ENCODE measurements around the gene CCN5. TPM values are rescaled to one million over a fixed set of nuclear protein-coding genes. Genes with fewer than 3 reads are reported as not detected.

Gene CCN5
- total and polyA plus RNA-seq, 2 of the 8 experiments (the other 6 are each of a cell fraction or from before 2014, with no cell fraction given), result not detected

- peaks cover 0 to 14% (median 10%) of the 10 kb centered on the region in 4 experiments; a peak in 6 of 7 replicates for H3K4me1 ChIP-seq (replicated peaks in 1 of 4; ENCODE audit: control insufficient read depth in 3 of 4, insufficient read depth in 4 of 4, low read length in 3 of 4)
- no peak overlapping the region for H4K5ac ChIP-seq (ENCODE audit: insufficient read length, low read depth, low read length)
- no peak overlapping the region for H2BK12ac ChIP-seq (ENCODE audit: low read depth, low read length)
- no peak overlapping the region for H2BK5ac ChIP-seq (ENCODE audit: low read depth, low read length)
- TF ChIP-seq KDM5A (IDR thresholded peaks at IDR 0.05; ENCODE audit: low read length), result no peak
- no peak for TF ChIP-seq TBP (IDR thresholded peaks at IDR 0.05; ENCODE audit: low read depth, low read length)
- TF ChIP-seq SP1 (IDR thresholded peaks at IDR 0.05; ENCODE audit: low read depth, low read length), result no peak
- TF ChIP-seq POLR2AphosphoS5 (IDR thresholded peaks at IDR 0.05; ENCODE audit: low read depth, low read length), result no peak
- no peak for TF ChIP-seq SRF (IDR thresholded peaks at IDR 0.05; ENCODE audit: low read depth, low read length)
- TF ChIP-seq GABPA (IDR thresholded peaks at IDR 0.05; ENCODE audit: borderline replicate concordance, insufficient read depth, low read length), result no peak
- TF ChIP-seq BRCA1 (IDR thresholded peaks at IDR 0.05; ENCODE audit: low read depth, low read length), result no peak
- no peak for TF ChIP-seq MAFK (IDR thresholded peaks at IDR 0.05; ENCODE audit: low read depth, low read length)
- TF ChIP-seq EP300 (IDR thresholded peaks at IDR 0.05; ENCODE audit: borderline replicate concordance in 1 of 2, low read depth in 2 of 2, low read length in 2 of 2), result no peak
- TF ChIP-seq YY1 (IDR thresholded peaks at IDR 0.05; ENCODE audit: low read depth, low read length), result no peak
- TF ChIP-seq GTF2F1 (IDR thresholded peaks at IDR 0.05; ENCODE audit: borderline replicate concordance, low read depth, low read length), result no peak
- no peak for TF ChIP-seq SAP30 (IDR thresholded peaks at IDR 0.05; ENCODE audit: insufficient read depth, insufficient replicate concordance, low read length)
- TF ChIP-seq RNF2 (IDR thresholded peaks at IDR 0.05; ENCODE audit: borderline replicate concordance, low read depth, low read length, missing control alignments, poor library complexity, severe bottlenecking), result no peak
- no peak overlapping the region for H3K56ac ChIP-seq (replicated peaks; ENCODE audit: insufficient read length, low read depth, low read length)
- H4K8ac ChIP-seq (ENCODE audit: extremely low read depth, insufficient read depth, low read length), result no peak overlapping the region
- H4K20me1 ChIP-seq (replicated peaks in 1 of 2; ENCODE audit: control insufficient read depth in 1 of 2, insufficient read depth in 2 of 2, low read length in 2 of 2), result no peaks in the 10 kb centered on the region
- no peak overlapping the region for H2AK5ac ChIP-seq (ENCODE audit: low read depth, low read length)
- H3K4ac ChIP-seq (replicated peaks; ENCODE audit: insufficient read length, low read depth, low read length), result no peak overlapping the region
- H3K79me1 ChIP-seq (ENCODE audit: low read depth, low read length), result no peaks in the 10 kb centered on the region
- no peak overlapping the region for H3K9ac ChIP-seq (replicated peaks in 1 of 4; ENCODE audit: extremely low read depth in 1 of 4, low read depth in 3 of 4, low read length in 3 of 4)
- H3K4me2 ChIP-seq (ENCODE audit: insufficient read depth in 1 of 2, low read depth in 2 of 2, low read length in 2 of 2), result no peak overlapping the region
- no peak overlapping the region for H3K4me3 ChIP-seq (ENCODE audit: extremely low read depth in 1 of 4, insufficient read depth in 2 of 4, low read depth in 3 of 4, low read length in 4 of 4)
- no peak overlapping the region for H2BK20ac ChIP-seq (ENCODE audit: low read length)
- 84% methylated on average over 8 of the region's 9 CpGs; no CpG with 5 or more reads in 1 of the 2 experiments for WGBS, 2 experiments (ENCODE audit: extremely low coverage in 1 of 2, insufficient coverage in 1 of 2, insufficient read length in 1 of 2, insufficient replicate concordance in 2 of 2, low coverage in 1 of 2, low lambda C conversion rate in 2 of 2, missing lambda C conversion rate in 1 of 2)
- H3K36me3 ChIP-seq (ENCODE audit: control insufficient read depth in 2 of 4, insufficient read depth in 4 of 4, low read length in 3 of 4), result no peaks in the 10 kb centered on the region
- DNase-seq (ENCODE audit: low read depth in 1 of 2, low spot score in 2 of 2), result no peak
- H2BK15ac ChIP-seq (ENCODE audit: low read length), result no peak overlapping the region
- FAIRE-seq, result no peak
- H3K27me3 ChIP-seq (replicated peaks in 1 of 4; ENCODE audit: control insufficient read depth in 3 of 4, extremely low read depth in 1 of 4, insufficient read depth in 3 of 4, low read length in 3 of 4), result no peaks in the 10 kb centered on the region
- H3K23ac ChIP-seq (ENCODE audit: insufficient read length), result no peak overlapping the region
- no peak overlapping the region for H2AFZ ChIP-seq (ENCODE audit: low read length)
- ChIA-PET CTCF (ENCODE audit: partially characterized antibody) (interaction anchor here (7.9 to 8.6 kb wide), 2 partner anchors 19 to 20 kb away, joined by 72 to 180 read pairs; partner anchors contain the start of gene CCN5), POLR2A (ENCODE audit: partially characterized antibody) (interaction anchor here (1.0 kb wide), 1 partner anchor 11 kb away, joined by 3 read pairs; the partner anchor contains the start of gene CCN5)
- H3K27ac ChIP-seq (ENCODE audit: low read depth, low read length), result no peak overlapping the region
- no peaks in the 10 kb centered on the region for H3K79me2 ChIP-seq (ENCODE audit: control insufficient read depth in 1 of 2, insufficient read depth in 2 of 2, low read length in 2 of 2)
- no peaks in the 10 kb centered on the region; the same call in 1 of the 2 replicates for H3K23me2 ChIP-seq (ENCODE audit: low read depth, low read length)
- H3K14ac ChIP-seq (ENCODE audit: insufficient read length), result no peak overlapping the region
- no peak overlapping the region for H4K91ac ChIP-seq (replicated peaks; ENCODE audit: insufficient read length, low read length)
- H3K18ac ChIP-seq (ENCODE audit: extremely low read depth, low read length), result no peak overlapping the region
- no peaks in the 10 kb centered on the region for H3K9me3 ChIP-seq (ENCODE audit: insufficient read depth in 2 of 2, low read depth in 1 of 2, low read length in 1 of 2)
- H2BK120ac ChIP-seq (replicated peaks; ENCODE audit: low read depth, low read length), result no peak overlapping the region
Observed at GRCh38 chr20:44703956-44704488, 11.1 kb upstream of the CCN5 start.

All from H1 (cell line).